Hepatocyte (in vitro differentiated cells): ENCODE measurements around the gene SAP130. TPM values are rescaled to one million over a fixed set of nuclear protein-coding genes. Genes with fewer than 3 reads are reported as not detected.

Source experiments
- DNase-seq: peaks from one replicate; pipeline ENCODE4 v3.0.0-alpha.2; 2016; ENCODE audit warnings: low spot score
- H2AFZ ChIP-seq: fragments of 200-600 bp; sonication (generic); 2 replicates; pipeline ENCODE4 v1.6.0; 2016; ENCODE audit warnings: antibody characterized with exemption, mild to moderate bottlenecking
- H3K27ac ChIP-seq: fragments of 200-600 bp; sonication (generic); 2 replicates; pipeline ENCODE4 v1.5.1; 2016; ENCODE audit warnings: mild to moderate bottlenecking
- H3K27me3 ChIP-seq: fragments of 200-600 bp; sonication (generic); 2 replicates; pipeline ENCODE4 v1.6.1; 2016
- H3K36me3 ChIP-seq: fragments of 200-600 bp; sonication (generic); replicated peaks from 2 replicates; pipeline ENCODE4 v1.5.1; 2016; ENCODE audit warnings: low read depth; ENCODE audit not compliant: insufficient read depth
- H3K4me1 ChIP-seq: fragments of 200-600 bp; sonication (generic); 2 replicates; pipeline ENCODE4 v1.5.1; 2016; ENCODE audit warnings: mild to moderate bottlenecking, moderate library complexity; ENCODE audit not compliant: insufficient read depth
- H3K4me2 ChIP-seq: fragments of 200-600 bp; sonication (generic); 2 replicates; pipeline ENCODE4 v1.6.0; 2016
- H3K4me3 ChIP-seq: fragments of 200-600 bp; sonication (generic); 2 replicates; pipeline ENCODE4 v1.5.1; 2016; ENCODE audit warnings: mild to moderate bottlenecking
- H3K79me2 ChIP-seq: fragments of 200-600 bp; sonication (generic); 2 replicates; pipeline ENCODE4 v1.6.0; 2017; ENCODE audit warnings: mild to moderate bottlenecking
- H3K9me2 ChIP-seq: fragments of 200-600 bp; sonication (generic); replicated peaks from 2 replicates; pipeline ENCODE4 v1.6.0; 2017; ENCODE audit warnings: mild to moderate bottlenecking; ENCODE audit not compliant: insufficient read depth
- H3K9me3 ChIP-seq: fragments of 200-600 bp; sonication (generic); 2 replicates; pipeline ENCODE4 v1.5.1; 2016; ENCODE audit warnings: low read depth, mild to moderate bottlenecking
- H4K20me1 ChIP-seq: fragments of 200-600 bp; sonication (generic); 2 replicates; pipeline ENCODE4 v1.6.0; 2016; ENCODE audit warnings: mild to moderate bottlenecking; ENCODE audit not compliant: insufficient read depth, poor library complexity, severe bottlenecking
- EZH2 ChIP-seq: fragments of 200-600 bp; sonication (generic); IDR thresholded peaks from 2 replicates; pipeline ENCODE4 v1.6.1; 2016; ENCODE audit warnings: antibody characterized with exemption, mild to moderate bottlenecking, borderline replicate concordance
- EZH2phosphoT487 ChIP-seq: fragments of 200-600 bp; sonication (generic); IDR thresholded peaks from one replicate; pipeline ENCODE4 v1.6.1; 2018; ENCODE audit warnings: antibody characterized with exemption, mild to moderate bottlenecking, low read depth, moderate library complexity; ENCODE audit not compliant: unreplicated experiment, severe bottlenecking
- WGBS: methylation state at CpG from one replicate; pipeline ENCODE4 v1.1.6; 2016; ENCODE audit warnings: low lambda C conversion rate; ENCODE audit errors: missing lambda C conversion rate; 5-methylcytosine and 5-hydroxymethylcytosine counted together
- polyA plus RNA-seq: library from polyadenylated mRNA; unstranded; fragments of >200 nt; fragmentation: Nextera tagmentation; extraction: Ambion mirVana; gene quantifications from 2 replicates; pipeline ENCODE4 v1.2.1, GENCODE V29; 2016
- total RNA-seq: library from RNA; depleted of rRNA; stranded (reverse); fragments of >200 nt; gene quantifications from 2 replicates; pipeline ENCODE4 v1.2.3, GENCODE V29; 2014
- TF ChIP-seq, protein P1 (sequence below): fragments of 200-600 bp; sonication (generic); IDR thresholded peaks from 2 replicates; pipeline ENCODE4 v1.5.1; 2016; ENCODE audit warnings: antibody characterized with exemption, mild to moderate bottlenecking; ENCODE audit not compliant: poor library complexity

Gene SAP130
- total and polyA plus RNA-seq, 2 experiments from 2014 or later, result 12.6 to 12.7 TPM

GRCh38 chr2:128057334-128057733 lies 29.5 kb upstream of the SAP130 start:
- WGBS, result 89% methylated on average over 3 of the region's 3 CpGs
- H4K20me1 ChIP-seq, result no peaks in the 10 kb centered on the region
- H2AFZ ChIP-seq, result no peak overlapping the region
- no peak for DNase-seq
- H3K27me3 ChIP-seq, result no peaks in the 10 kb centered on the region
- no peaks in the 10 kb centered on the region for H3K4me1 ChIP-seq
- no peak for TF ChIP-seq EZH2phosphoT487
- TF ChIP-seq, protein P1, sequence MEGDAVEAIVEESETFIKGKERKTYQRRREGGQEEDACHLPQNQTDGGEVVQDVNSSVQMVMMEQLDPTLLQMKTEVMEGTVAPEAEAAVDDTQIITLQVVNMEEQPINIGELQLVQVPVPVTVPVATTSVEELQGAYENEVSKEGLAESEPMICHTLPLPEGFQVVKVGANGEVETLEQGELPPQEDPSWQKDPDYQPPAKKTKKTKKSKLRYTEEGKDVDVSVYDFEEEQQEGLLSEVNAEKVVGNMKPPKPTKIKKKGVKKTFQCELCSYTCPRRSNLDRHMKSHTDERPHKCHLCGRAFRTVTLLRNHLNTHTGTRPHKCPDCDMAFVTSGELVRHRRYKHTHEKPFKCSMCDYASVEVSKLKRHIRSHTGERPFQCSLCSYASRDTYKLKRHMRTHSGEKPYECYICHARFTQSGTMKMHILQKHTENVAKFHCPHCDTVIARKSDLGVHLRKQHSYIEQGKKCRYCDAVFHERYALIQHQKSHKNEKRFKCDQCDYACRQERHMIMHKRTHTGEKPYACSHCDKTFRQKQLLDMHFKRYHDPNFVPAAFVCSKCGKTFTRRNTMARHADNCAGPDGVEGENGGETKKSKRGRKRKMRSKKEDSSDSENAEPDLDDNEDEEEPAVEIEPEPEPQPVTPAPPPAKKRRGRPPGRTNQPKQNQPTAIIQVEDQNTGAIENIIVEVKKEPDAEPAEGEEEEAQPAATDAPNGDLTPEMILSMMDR, result no peak
- TF ChIP-seq EZH2, result no peak
- H3K4me2 ChIP-seq, result no peak overlapping the region
- H3K4me3 ChIP-seq, result no peak overlapping the region
- no peaks in the 10 kb centered on the region for H3K79me2 ChIP-seq
- no peaks in the 10 kb centered on the region for H3K36me3 ChIP-seq
- no peaks in the 10 kb centered on the region for H3K9me3 ChIP-seq
- H3K9me2 ChIP-seq, result no peaks in the 10 kb centered on the region
- no peak overlapping the region for H3K27ac ChIP-seq

GRCh38 chr2:128054104-128054885 lies 26.4 kb upstream of the SAP130 start:
- no peaks in the 10 kb centered on the region for H3K79me2 ChIP-seq
- TF ChIP-seq, protein P1, result no peak
- TF ChIP-seq EZH2 (no peak), EZH2phosphoT487 (no peak)
- 96% methylated on average over 11 of the region's 11 CpGs for WGBS

DNA sequence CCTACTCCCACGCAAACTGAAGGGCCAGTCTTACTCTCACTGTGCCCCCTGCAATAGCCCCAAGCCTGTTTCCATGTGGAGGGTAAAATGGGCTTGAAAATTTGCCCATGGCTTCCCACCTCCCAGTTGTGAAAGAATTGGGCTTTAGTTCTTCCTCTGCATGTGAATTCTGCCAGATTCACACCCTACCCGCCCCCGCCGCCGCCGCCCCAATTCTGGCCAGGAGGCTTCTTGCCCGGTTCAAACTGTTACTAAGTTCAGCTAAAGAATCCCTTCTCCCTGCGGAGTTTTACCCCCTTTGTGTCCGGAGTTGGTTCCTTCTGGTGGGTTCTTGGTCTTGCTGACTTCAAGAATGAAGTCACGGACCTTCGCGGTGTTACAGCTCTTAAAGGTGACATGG lies 25.5 kb upstream of the SAP130 start:
- WGBS, result 96% methylated on average over 12 of the region's 12 CpGs

More at GRCh38 chr2:128054104-128054885, 26.4 kb upstream of the SAP130 start:
- H4K20me1 ChIP-seq, result no peaks in the 10 kb centered on the region
- H2AFZ ChIP-seq, result no peak overlapping the region
- no peaks in the 10 kb centered on the region for H3K27me3 ChIP-seq
- no peaks in the 10 kb centered on the region for H3K9me3 ChIP-seq
- DNase-seq, result no peak
- H3K27ac ChIP-seq, result no peak overlapping the region
- no peaks in the 10 kb centered on the region for H3K9me2 ChIP-seq
- H3K36me3 ChIP-seq, result no peaks in the 10 kb centered on the region
- H3K4me3 ChIP-seq, result no peak overlapping the region
- H3K4me2 ChIP-seq, result no peak overlapping the region
- no peaks in the 10 kb centered on the region for H3K4me1 ChIP-seq

More for the DNA sequence above, 25.5 kb upstream of the SAP130 start:
- no peaks in the 10 kb centered on the region for H3K4me1 ChIP-seq
- H2AFZ ChIP-seq, result no peak overlapping the region
- TF ChIP-seq EZH2, result no peak
- TF ChIP-seq, protein P1, result no peak
- TF ChIP-seq EZH2phosphoT487, result no peak
- H3K27ac ChIP-seq, result no peak overlapping the region
- H3K4me3 ChIP-seq, result no peak overlapping the region
- no peaks in the 10 kb centered on the region for H4K20me1 ChIP-seq
- H3K79me2 ChIP-seq, result no peaks in the 10 kb centered on the region
- H3K4me2 ChIP-seq, result no peak overlapping the region
- no peaks in the 10 kb centered on the region for H3K27me3 ChIP-seq
- H3K36me3 ChIP-seq, result no peaks in the 10 kb centered on the region
- H3K9me2 ChIP-seq, result no peaks in the 10 kb centered on the region
- no peaks in the 10 kb centered on the region for H3K9me3 ChIP-seq
- DNase-seq, result no peak
